BJ (cell line): ENCODE data around the gene NCKAP5L. TPM values are rescaled to one million over a fixed set of nuclear protein-coding genes. Genes with fewer than 3 reads are reported as not detected.

Experiments
- CTCF ChIA-PET: fragments of 350-600 bp; formaldehyde crosslinking; extraction: SDS; loops from one replicate; lab custom pipeline; 2021; ENCODE audit warnings: antibody characterized with exemption, inconsistent platforms; lab: Yijun Ruan, JAX
- POLR2A ChIA-PET: fragments of 300-600 bp; sonication (Branson Sonifier 250); formaldehyde crosslinking; extraction: SDS; loops from one replicate; lab custom pipeline; 2021; ENCODE audit warnings: antibody characterized with exemption; lab: Charles Lee
- DNase-seq: peaks from one replicate; pipeline ENCODE4 v3.0.0-alpha.2; 2011; ENCODE audit warnings: low read depth
- H3K27me3 ChIP-seq: 2 replicates; pipeline ENCODE4 v1.6.0; 2011; ENCODE audit warnings: low read length; ENCODE audit not compliant: control insufficient read depth, insufficient read depth
- H3K36me3 ChIP-seq: 2 replicates; pipeline ENCODE4 v1.5.1; 2011; ENCODE audit warnings: low read length; ENCODE audit not compliant: control insufficient read depth, insufficient read depth
- H3K4me3 ChIP-seq: 2 replicates; pipeline ENCODE4 v1.5.1; 2011; ENCODE audit warnings: low read depth, mild to moderate bottlenecking, control low read depth, low read length
- CTCF ChIP-seq: IDR thresholded peaks from 2 replicates; pipeline ENCODE4 v1.5.1; 2011; ENCODE audit warnings: low read depth, mild to moderate bottlenecking, control low read depth, inconsistent platforms, low read length, moderate library complexity; ENCODE audit not compliant: insufficient read depth
- polyA plus RNA-seq: library from polyadenylated mRNA; depleted of rRNA; stranded (reverse); fragments of >200 nt; gene quantifications from 2 replicates; pipeline ENCODE4 v1.2.3, GENCODE V29; 2011

Gene NCKAP5L
- polyA plus RNA-seq, 1 experiment, result 13.2 TPM

- CTCF ChIA-PET, result interaction anchor here (1.1 to 2.6 kb wide), 4 partner anchors 11 to 43 kb away, joined by 3 to 14 read pairs (median 6); no protein-coding TSS in a partner anchor
- TF ChIP-seq CTCF, result no peak
- H3K27me3 ChIP-seq, result no peaks in the 10 kb centered on the region
- POLR2A ChIA-PET, result no interaction called here
- H3K4me3 ChIP-seq, result no peak overlapping the region
- DNase-seq, result no peak
- H3K36me3 ChIP-seq, result peaks cover 49% of the 10 kb centered on the region
These were observed 32.1 kb downstream of the NCKAP5L start for GRCh38 chr12:49796155-49796554.

- H3K4me3 ChIP-seq, result no peak overlapping the region
- H3K36me3 ChIP-seq, result peaks cover 44% of the 10 kb centered on the region
- no peak for TF ChIP-seq CTCF
- ChIA-PET POLR2A (no interaction called here), CTCF (interaction anchor here (0.7 to 2.6 kb wide), 5 partner anchors 11 to 43 kb away, joined by 3 to 14 read pairs (median 4); no protein-coding TSS in a partner anchor)
- no peak for DNase-seq
- H3K27me3 ChIP-seq, result no peaks in the 10 kb centered on the region
These were observed 32.5 kb downstream of the NCKAP5L start for GRCh38 chr12:49795654-49796105.

GRCh38 chr12:49794811-49795653 is 33.2 kb downstream of the NCKAP5L start:
- no peak for TF ChIP-seq CTCF
- POLR2A ChIA-PET, result no interaction called here
- H3K27me3 ChIP-seq, result no peaks in the 10 kb centered on the region

GRCh38 chr12:49794021-49794420 is 34.2 kb downstream of the NCKAP5L start:
- CTCF ChIA-PET, result no interaction called here
- peaks cover 43% of the 10 kb centered on the region for H3K36me3 ChIP-seq

More at GRCh38 chr12:49794811-49795653, 33.2 kb downstream of the NCKAP5L start:
- peaks cover 41% of the 10 kb centered on the region for H3K36me3 ChIP-seq
- DNase-seq, result no peak
- H3K4me3 ChIP-seq, result no peak overlapping the region
- CTCF ChIA-PET, result interaction anchor here (0.7 to 2.6 kb wide), 4 partner anchors 17 to 44 kb away, joined by 3 to 14 read pairs (median 5); no protein-coding TSS in a partner anchor

More at GRCh38 chr12:49794021-49794420, 34.2 kb downstream of the NCKAP5L start:
- POLR2A ChIA-PET, result no interaction called here
- Histone ChIP-seq H3K27me3 (no peaks in the 10 kb centered on the region), H3K4me3 (no peak overlapping the region)
- no peak for DNase-seq
- no peak for TF ChIP-seq CTCF
